CD1c-positive myeloid dendritic cell (primary cell): ENCODE data around the gene TFR2.
A peak's percentile ranks its signal among the peaks of the same experiment; 100 is the strongest.

Experiments
- DNase-seq: peaks from one replicate; pipeline ENCODE4 v3.0.0-alpha.2; 2016; ENCODE audit errors: extremely low spot score

Gene TFR2

DNA sequence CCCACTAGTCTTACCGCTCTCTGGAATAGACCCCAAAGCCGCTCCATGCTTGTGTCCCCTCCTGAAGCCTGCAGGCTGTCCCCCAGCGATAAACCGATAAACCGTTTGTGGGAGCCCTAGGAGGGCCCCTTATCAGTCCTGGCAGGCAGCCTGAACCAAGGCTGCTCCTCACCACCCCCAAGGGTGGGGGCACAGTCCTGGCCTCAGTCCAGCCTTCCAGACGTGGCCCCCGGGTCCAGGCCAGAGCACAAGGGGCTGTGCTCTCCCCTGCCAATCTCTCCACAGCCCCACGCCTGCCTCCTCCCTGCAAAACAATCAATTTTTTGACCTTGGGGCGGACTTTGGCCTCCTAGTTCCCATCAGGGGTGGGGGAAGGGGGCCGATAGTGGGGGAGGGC lies at the start of gene TFR2:
TSS of gene TFR2 (minus strand) at position 90 of the 397 bp plus-strand sequence. CDS start at position 47, 43 bp downstream.
- no peak for DNase-seq

DNA sequence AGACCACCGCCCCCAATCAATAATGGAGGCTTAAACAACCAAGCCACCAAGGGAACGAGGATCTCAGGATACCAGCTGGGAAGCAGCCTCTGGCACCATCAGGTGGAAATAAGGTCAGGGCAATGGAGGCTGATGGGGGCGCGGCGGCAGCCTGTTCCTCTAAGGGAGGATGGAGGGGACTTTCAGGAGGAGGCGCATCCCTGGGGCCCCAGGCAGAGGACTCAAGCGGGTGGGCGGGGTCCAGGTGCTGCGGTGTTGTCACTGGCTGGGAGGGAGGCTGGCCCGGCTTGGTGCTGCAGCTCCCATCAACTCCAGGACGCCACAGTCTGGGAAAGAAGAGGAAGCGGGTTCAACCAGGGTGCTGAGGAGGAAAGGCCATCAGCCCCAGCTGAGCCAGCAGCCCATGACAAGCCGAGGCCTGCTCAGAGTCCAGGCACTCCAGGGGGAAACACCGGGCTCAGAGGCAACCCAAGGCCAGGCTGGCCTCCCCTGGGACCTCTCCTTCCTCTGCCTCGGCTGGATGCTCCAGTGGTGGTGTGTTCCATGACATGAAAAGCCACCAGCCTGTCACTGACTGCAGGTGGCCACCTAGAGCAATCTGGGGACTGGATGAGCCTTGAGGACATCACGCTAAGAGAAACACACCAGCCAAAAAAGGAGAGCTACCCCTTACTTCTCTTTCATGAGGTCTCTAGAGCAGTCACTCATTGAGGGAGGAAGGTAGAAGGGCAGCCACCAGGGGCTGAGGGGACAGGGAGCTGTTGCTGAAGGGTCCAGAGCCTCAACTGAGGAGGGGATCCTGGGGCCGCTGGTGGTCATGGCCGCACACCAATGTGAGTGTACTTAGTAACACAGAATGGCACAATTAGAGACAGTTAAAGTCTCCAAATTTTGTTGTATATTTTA lies 48.1 kb upstream of the TFR2 start:
- DNase-seq: no peak

DNA sequence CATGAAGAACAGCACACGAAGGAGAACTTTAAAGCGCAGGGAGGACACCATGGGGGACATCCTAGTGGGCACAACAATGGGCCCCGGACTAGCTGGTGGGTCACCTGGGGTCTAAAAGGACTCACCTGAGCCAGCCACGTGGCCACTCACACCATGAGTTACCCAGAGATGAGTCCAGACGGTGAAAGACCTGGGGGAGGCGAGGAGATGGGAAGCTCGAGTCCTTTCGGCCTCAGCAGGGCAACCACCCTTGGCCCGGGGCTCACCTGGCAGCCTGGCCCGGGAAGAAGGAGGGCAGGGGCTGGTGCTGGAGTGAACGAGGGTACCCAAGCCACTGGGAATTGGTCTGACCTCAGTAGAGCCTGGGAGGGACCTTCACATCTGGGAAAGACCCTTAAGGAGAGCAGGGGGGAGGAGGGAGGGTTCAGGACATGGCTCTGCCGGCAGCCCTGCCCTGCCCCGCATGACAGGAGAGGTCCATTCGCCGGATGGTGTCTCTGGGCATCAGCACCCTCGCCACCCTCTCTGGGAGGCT lies 47.0 kb upstream of the TFR2 start:
- no peak for DNase-seq

DNA sequence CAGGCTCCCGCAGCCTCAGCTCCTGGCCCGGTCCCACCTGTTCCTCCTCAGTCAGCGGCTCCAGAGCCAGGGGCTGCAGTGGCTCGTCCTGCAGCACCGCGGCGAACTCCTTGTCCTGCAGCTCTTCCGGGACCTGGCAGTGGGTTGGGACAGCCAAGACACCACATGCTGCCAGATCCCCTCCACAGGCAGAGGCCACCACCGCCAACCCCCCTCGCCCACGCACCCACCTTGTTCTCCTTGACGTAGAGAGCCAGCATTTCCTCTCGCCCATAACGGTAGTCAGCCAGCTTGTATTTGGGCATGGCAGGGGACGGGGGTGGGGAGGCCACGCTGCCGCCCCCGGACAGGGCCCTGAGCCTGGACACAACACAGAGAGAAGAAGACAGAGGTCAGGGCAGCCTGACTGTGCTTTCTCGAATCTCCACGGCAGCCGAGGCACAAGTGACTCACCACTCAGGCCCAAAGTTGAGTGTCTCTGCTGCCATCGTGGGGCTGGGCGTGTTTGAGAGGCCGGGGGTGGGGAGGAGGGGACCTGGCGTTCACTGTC lies 46.5 kb upstream of the TFR2 start:
- peak; percentile 15 for DNase-seq

DNA sequence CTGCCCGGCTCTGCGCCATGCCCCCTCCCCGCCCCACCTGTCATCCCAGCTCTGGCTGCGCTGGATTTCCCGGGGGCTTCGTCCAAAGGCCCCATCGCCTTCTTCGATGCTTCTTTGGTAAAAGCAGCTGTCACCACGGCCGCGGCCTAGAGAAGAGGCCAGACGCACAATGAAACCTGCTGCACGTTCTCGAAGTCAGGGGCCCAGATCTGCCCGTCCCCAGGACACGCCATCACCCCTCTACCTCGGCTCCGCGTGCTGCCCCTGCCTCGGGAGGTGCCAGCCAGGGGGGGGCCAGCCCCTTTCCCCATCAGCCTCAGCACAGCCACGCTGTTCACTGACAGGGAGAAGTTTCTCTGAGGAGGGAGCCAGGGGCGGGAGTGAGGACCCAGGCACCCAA lies 45.9 kb upstream of the TFR2 start:
- no peak for DNase-seq

DNA sequence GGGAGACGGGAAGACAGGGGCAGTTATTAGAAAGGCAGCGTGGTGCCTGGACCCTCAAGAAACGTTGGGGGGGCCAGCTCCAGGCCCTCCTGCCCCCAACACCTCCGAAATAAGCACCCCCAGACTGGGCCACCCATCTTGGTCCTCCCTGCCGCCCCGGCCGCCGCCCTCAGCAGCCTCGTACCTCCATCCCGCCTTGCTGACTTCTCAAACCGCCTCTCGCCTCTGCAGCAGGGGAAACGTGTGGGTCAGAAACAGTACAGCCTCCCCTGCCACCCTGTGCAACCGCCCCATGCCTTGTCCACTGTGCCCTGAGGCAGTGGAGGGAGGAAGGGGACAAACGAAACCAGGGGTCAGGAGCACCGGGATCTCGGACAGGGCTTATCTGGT lies 45.5 kb upstream of the TFR2 start:
- no peak for DNase-seq

DNA sequence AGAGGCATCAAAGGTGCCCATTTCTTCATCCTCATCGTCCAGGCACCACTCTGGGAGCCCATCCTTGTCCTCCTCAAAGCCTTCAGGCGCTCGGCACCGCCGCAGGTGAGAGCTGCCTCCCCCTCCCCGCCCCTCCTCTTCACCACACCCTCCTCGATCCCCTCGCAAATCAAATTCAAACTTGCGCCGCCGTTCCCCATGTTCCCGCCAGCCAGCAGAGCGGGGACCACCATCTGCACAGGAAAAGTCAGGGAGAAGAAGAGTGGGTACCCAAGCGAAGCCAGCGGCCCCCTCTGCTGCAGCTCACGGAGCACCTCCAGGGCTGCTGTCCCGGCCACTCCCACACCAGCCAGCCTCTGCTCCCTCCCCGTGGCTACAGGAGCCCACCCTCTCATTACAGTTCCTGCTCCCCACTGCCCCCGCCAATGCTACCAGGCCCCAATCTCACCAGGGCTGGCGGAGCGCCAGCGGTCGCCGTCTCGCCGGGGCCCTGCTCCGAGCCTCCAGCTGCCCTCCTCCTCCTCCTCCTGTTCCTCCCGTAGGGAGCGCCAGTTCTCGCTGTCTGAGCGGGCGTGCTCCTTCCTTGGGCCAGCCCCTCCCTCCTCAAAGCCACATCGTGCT lies 45.0 kb upstream of the TFR2 start:
- no peak for DNase-seq

DNA sequence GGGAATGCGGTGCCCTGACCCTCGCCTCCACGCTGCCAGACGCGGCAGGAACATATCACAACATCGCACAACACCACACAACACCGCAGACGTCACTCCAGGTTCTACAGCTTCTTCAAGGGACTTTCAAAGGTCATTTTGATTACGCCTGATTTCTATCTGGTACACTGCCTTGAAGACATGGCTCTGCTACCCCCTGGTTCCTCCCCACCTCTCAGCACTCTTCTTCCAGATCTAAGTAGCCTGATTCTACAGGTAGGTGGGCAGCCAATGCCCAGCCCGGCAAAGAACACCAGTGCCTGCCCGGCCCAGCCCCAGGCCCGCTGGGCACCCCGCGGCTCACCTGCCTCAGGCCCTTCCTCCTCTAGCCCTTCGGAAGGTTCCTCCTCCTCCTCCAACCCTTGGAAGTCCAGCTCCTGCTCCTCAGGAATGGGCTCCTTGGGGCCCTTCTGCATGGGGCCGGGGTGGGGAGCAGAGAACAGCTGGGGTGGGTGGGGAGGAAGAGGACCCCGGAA lies 44.3 kb upstream of the TFR2 start:
- no peak for DNase-seq

DNA sequence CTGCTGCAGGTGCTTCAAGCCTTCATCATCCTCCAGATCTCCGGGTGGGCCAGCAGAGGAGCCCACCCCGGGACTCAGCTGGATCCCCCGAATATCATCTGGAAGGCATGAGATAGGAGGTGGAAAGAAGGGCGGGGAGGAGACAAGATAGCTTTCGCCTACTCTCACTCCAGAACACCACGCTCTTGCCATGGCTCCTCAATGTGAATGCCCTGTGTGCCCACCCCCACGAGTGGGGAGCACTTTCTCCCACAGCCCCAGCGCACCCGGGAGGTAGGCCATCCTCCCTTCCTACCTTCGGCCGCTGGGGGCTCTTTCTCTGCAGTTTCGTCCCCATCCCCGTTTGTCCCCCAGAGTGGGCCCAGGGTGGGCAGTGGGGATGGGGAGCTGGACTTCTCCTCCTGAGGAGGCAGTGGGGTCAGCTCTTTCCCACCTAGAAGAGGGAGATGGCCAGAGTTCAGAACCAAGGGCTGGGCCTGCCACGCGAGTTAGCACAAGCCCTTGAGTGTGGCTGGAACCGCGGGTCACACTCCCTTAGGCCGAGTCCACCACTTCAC lies 43.8 kb upstream of the TFR2 start:
- DNase-seq: no peak

DNA sequence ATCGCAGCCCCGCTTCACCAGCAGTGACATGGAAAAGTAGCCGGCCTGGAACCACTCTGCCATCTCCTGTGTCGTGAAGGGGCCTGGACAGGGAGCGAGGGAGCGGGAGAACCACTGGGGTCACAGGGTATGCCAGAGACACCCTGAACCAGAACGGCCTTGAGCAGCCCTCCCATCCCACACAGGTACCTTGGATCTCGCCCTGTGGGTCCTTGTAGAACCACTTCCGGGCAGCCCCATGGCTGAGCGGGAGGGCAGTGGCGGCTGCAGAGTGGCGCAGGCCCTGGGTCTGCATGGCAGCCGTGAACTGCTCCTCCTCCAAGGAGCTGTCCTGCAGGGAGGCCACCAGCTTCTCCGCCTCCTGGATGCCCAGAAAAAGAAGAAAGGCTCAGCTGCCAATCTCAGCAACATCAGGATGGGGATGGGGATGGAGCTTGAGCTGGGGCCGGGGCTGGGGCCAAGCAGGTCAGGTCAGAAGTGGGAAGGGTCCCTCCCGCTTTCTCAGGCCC lies 43.2 kb upstream of the TFR2 start:
- DNase-seq: no peak

DNA sequence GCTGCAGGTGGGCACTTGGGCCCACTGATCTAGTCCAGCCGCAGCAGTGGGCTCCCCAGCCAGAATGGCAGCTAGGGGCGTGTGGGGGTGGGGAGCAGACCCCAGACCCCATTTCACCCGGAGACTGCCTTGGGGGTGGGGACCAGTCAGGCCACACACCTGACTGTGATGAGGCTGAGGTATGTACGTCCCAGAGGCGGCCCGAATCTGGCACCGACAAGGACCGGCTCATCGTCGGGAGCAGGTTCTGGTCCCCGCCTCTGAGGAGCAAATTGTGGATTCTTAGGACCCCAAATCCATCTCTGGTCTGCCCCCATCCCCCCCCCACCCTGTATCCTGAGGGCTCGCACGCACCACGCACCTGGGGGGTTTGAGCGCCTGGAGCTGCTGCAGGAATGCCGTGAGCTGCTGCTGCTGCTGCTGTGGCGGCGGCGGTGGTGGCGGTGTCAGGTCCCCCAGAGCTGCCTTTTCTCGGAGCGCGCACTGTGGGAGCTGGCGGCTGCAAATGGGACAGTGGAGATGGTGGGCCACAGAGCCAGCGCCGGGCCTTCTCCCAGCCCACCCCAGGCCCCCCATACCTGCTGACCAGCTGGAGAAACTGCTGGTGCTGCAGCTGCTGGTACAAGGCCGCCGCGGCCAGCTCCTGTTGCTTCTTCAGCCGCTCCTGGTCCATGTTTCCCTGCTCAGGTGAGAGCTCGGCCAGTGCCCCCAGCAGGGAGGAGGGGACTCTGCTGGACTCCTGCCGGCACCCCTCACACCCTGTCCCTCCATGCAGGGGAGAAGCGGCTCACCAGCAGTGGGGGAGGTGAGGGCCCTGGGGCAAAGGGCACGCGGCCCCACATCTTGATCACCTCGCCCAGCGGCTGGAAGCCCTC lies 42.5 kb upstream of the TFR2 start:
- DNase-seq: no peak

DNA sequence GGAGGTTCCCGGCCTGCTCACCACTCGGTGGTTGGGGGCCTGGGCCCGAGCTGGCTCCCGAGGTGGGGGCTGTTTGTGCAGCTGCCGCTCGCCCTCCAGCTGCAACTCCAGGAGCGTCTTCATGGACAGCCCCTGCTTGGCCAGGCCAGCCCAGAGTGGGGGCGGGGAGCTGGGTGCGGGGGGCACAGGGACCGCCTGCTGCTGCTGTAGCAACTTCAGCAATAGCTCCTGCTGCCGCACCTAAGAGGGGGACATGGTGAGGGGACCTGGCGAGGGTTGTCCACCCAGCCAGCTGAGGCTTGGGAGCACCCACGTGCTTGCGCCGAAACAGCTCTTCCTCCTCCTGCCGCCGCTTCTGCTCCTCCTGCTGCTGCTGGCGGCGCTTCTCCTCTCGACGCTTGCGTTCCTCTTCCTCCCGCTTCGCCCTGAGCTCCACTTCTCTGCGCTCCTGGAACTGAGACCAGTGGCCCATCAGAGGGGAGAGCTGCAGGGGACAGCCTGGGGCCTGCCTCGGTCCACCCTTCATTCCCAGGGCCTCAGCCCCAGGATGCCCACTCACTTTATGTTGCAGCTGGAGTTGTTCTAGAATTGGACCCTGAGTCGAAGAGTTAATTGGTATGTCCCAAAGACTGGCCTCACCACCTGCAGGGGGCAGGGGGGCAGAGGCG lies 41.8 kb upstream of the TFR2 start:
- no peak for DNase-seq

DNA sequence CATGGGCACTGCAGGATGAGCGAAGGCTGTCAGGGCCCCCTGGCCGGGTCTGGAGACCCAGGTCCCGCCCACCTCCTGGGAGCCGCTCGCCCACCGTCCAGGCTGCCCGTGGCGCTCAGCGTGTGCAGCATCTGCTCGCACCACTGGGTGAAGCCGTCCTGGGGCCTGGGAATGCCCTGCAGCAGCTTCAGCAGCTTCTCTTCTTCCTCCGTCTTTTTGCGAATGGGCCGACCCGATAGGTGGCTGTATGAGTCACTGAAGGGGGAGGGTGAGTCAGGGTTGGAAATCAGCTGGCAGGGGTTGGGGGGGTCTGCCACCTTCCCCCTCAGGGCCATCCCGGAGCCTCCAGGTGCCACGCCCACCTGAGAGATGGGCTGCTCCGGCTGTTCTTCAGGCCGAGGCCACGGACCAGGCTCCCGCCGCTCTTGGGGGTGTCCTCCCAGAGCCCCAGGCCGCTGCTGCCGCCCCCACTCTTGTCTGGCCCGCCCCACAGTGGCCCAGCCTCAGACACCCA lies 40.9 kb upstream of the TFR2 start:
- DNase-seq: no peak

DNA sequence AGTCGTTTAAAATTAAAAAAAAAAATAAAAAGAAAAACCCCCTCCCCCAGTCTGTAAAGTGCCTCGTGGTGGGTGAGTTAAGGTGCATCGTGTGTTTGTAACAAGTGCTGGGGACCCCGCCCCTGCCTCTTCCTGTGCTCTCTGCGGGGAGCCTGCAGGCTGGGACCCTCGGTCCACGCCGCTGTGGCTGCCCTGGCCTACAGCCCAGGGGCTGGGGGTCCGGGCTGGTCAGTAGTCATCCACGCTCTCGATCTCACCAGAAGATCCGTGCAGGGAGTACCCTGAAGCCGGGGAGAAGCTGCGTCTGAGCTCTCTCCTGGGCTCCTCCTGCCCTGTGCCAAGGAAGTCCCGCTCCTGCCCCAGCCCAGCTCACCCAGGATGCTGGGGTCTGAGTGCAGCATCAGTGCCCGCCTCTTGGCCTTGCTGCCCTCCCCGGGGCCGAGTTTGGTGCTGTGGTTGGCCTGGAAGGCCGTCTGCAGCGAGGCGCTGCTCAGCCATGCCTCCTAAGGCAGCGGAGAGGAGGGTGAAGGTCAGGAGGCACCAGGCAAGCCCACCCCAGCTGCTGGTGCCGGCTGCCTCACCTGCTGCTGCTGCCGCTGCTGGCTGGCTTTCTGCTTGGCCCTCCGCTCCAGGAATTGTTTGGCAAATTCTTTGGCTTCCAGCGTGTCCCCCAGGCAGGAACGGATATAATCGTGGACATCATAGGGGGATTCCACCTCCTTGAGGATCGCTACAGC lies 40.3 kb upstream of the TFR2 start:
- DNase-seq: no peak

DNA sequence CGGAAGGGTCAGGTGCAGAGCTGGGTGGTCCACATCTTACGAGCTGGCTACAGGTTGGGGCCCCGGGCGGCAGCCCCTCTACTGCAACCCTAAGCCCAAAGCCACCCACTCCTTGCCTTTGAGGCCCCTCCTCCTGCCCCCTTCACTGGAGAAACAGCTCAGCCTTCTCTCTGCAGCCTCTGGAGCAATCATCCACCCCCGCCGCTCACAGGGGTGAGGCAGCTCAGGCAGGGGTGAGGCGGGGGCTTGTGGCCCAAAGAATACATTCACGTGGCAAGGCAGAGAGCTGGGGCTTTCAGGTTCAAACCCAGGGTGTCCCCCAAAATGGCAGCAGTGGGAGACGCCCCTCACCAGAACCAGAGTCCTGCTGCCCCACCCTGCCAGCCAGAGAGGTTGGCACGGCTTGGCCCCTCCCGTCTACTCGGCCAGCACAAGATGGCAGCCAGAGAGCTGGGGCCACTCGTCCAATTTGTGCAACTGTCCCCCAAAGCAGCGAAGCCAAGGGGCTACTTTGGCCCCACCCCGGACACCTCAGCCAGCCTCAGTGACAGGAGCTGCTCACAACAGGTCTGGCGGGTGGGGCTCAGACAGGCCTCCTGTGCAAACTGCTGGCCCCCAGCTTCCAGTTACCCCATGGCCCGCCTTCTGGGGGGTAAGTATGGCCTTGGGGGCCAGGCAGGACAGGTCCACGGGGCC lies 39.4 kb upstream of the TFR2 start:
- no peak for DNase-seq

DNA sequence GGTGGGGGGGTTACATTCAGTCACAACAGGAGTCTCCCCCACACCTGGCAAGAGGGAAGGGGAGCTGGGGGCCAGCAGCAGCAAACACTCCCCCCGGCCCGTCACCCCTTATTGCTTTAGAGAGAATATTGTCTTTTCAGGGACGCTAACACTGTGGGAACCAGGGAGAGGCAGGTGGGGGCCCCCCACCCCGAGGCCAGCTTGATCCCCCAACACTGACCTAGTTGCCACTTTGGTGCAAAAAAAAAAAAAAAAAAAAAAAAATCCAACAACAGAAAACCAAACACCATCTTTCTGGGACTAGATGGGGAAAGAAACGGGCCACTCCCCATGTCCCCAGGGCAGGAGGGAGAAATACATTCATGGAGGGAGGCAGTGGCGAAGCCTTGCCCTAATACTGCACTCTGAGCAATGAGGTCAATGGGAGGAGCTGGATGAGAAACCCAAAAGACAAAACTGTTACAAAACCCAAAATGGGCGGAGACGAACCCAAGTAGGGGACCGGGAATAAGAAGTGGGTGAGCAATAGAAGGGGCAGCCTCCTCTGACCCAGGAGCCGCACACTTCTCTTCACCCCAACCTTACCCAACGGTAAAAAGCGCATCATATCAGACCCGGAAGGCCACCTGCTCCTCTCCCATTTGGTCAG lies 38.7 kb upstream of the TFR2 start:
- peak; percentile 29 for DNase-seq

DNA sequence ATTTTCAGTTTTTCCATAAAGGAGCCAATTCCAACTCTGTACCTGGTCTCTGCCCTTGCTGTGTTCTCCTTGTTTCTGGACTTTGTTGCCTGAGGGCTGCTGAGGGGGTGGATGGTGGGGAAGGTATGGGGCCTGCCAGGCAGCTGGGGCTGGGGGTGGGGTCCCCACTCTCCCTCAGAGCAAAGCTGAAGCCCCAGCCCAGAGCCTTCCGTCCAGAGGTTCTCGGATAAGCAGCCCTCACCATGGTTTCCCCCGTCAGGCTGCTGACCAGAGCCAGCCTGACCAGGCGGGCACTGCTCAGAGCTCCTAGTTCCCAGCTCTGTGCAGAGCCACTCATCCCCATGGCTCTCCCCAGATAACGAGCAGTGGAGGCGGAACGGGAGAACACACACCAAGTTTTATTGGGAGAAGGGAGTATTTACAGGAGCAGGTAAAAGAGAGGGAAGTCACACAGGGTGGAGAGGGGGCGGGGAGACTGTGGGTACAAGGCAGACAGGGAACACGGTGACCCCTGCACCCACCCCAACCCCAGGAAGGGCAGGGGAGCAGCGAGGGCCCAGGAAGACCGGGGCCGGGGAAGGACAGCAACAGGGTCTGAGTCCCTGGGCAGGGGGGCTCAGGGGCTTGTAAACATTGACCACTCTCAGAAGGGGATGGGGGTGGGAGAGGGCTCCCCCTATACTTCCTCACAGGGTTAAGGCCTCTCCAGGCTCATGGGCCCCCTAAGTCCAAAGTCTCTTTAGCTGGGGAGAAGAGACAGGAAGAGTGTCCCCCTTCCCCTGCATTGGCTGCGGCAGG lies 38.0 kb upstream of the TFR2 start:
- DNase-seq: no peak
